Sigmoid colon (tissue), 4 donors: ENCODE data around the gene TMEM167B.
A peak's percentile ranks its signal among the peaks of the same experiment; 100 is the strongest.

ENCODE experiments used
- EP300 ChIP-seq, 4 donors: sonication (generic); formaldehyde crosslinking; IDR thresholded peaks; one replicate each; pipeline ENCODE4 v1.6.1; 2017; ENCODE audit warnings: antibody characterized with exemption in 4 of 4
- POLR2A ChIP-seq, 2 donors: fragments of 450-650 bp; IDR thresholded peaks; one replicate each; pipeline ENCODE4 v1.6.1; 2016; ENCODE audit warnings: antibody characterized with exemption in 2 of 2, mild to moderate bottlenecking in 2 of 2, moderate library complexity in 2 of 2
- POLR2AphosphoS5 ChIP-seq, 4 donors: sonication (generic); formaldehyde crosslinking; IDR thresholded peaks; one replicate each; pipeline ENCODE4 v1.6.1; 2017; ENCODE audit warnings: antibody characterized with exemption in 4 of 4
- TF ChIP-seq, protein P1 (sequence below), 4 experiments: fragments of 450-650 bp in 3 of 4; fragments of 200-600 bp in 1 of 4; IDR thresholded peaks; one replicate each; pipeline ENCODE4 v1.5.1; 2016 to 2019; ENCODE audit warnings: antibody characterized with exemption in 4 of 4, mild to moderate bottlenecking in 3 of 4, moderate library complexity in 2 of 4

DNA sequence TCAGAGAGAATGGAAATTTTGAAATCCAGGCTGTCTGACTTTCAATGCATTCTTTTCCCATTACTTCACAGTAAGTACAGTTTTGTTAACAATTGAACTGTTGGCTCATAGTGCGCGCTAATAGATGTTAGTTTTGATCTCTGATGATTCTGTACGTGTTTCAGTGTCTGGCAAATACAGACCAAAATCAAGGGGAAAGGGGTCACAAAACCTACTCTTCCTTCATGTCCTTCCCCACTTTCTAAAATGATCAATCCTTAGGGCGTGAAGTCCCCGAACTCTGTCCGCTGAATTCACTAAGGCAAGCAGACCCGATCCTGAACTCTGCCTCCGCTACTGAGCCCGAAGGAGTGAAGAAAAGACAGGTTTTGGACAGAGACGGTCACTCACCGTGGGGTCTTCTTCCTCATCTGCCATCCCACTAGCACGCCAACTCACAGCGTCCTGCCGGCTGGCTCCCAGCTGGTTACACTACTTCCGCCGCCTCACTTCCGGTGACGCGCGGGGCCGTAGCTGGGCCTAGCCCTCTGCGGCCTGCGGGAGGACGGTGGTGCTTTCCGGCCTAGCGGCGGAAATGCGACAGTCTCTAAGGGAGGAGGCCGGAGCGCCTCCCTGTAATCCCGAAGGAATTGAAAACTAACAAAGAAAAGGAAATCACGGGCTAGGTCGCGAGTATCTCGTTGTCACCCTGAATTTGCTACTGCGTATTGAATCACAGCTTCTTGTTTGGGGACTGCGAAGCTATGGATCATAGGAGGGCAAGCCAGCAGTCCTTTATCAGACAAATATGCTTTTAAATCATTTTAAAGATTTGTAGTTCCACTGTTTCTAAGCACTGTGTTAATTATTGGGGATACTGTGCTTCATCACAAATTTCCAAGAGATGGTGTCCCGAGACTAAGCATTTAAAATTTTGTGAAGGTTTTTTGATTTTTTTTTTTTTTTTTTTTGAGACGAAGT lies 14.8 kb upstream of the TMEM167B start, which contains the start of gene TAF13:
- TF ChIP-seq, protein P1, sequence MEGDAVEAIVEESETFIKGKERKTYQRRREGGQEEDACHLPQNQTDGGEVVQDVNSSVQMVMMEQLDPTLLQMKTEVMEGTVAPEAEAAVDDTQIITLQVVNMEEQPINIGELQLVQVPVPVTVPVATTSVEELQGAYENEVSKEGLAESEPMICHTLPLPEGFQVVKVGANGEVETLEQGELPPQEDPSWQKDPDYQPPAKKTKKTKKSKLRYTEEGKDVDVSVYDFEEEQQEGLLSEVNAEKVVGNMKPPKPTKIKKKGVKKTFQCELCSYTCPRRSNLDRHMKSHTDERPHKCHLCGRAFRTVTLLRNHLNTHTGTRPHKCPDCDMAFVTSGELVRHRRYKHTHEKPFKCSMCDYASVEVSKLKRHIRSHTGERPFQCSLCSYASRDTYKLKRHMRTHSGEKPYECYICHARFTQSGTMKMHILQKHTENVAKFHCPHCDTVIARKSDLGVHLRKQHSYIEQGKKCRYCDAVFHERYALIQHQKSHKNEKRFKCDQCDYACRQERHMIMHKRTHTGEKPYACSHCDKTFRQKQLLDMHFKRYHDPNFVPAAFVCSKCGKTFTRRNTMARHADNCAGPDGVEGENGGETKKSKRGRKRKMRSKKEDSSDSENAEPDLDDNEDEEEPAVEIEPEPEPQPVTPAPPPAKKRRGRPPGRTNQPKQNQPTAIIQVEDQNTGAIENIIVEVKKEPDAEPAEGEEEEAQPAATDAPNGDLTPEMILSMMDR (IDR thresholded peaks at IDR 0.05), result peak; percentile 42 to 75 (median 66)
- TF ChIP-seq POLR2A (IDR thresholded peaks at IDR 0.05), result peak; percentile 95 to 98
- peak in 1 of 4 donors; percentile 50 for TF ChIP-seq EP300 (IDR thresholded peaks at IDR 0.05)
- TF ChIP-seq POLR2AphosphoS5 (IDR thresholded peaks at IDR 0.05), result peak; percentile 97 to 100 (median 99)
